Measurements from ENCODE around the gene RYR2. TPM values are rescaled to one million over a fixed set of nuclear protein-coding genes. Genes with fewer than 3 reads are reported as not detected.

RYR2 gene
- total and polyA plus RNA-seq, 2 of the 8 experiments (the other 6 are each of a cell fraction or from before 2014, with no cell fraction given) = 1.3 to 4.4 TPM

- Histone ChIP-seq H3K4me2 (ENCODE audit: insufficient read depth in 1 of 2, low read depth in 2 of 2, low read length in 2 of 2) (no peak overlapping the region), H2BK12ac (ENCODE audit: low read depth, low read length) (no peak overlapping the region), H3K14ac (ENCODE audit: insufficient read length) (no peak overlapping the region), H3K27me3 (replicated peaks in 1 of 4; ENCODE audit: control insufficient read depth in 3 of 4, extremely low read depth in 1 of 4, insufficient read depth in 3 of 4, low read length in 3 of 4) (no peaks in the 10 kb centered on the region), H2AFZ (ENCODE audit: low read length) (no peak overlapping the region), H3K18ac (ENCODE audit: extremely low read depth, low read length) (no peak overlapping the region), H3K27ac (ENCODE audit: low read depth, low read length) (no peak overlapping the region), H2AK5ac (ENCODE audit: low read depth, low read length) (no peak overlapping the region), H2BK120ac (replicated peaks; ENCODE audit: low read depth, low read length) (no peak overlapping the region), H3K4me1 (replicated peaks in 1 of 4; ENCODE audit: control insufficient read depth in 3 of 4, insufficient read depth in 4 of 4, low read length in 3 of 4) (no peaks in the 10 kb centered on the region), H3K4me3 (ENCODE audit: extremely low read depth in 1 of 4, insufficient read depth in 2 of 4, low read depth in 3 of 4, low read length in 4 of 4) (no peak overlapping the region), H3K9me3 (ENCODE audit: insufficient read depth in 2 of 2, low read depth in 1 of 2, low read length in 1 of 2) (peaks cover 0 to 3% of the 10 kb centered on the region in 2 experiments; a peak in 1 of 4 replicates), H3K23me2 (ENCODE audit: low read depth, low read length) (no peaks in the 10 kb centered on the region), H2BK5ac (ENCODE audit: low read depth, low read length) (no peak overlapping the region), H3K79me1 (ENCODE audit: low read depth, low read length) (no peaks in the 10 kb centered on the region), H4K91ac (replicated peaks; ENCODE audit: insufficient read length, low read length) (no peak overlapping the region), H3K36me3 (ENCODE audit: control insufficient read depth in 2 of 4, insufficient read depth in 4 of 4, low read length in 3 of 4) (no peaks in the 10 kb centered on the region), H4K5ac (ENCODE audit: insufficient read length, low read depth, low read length) (no peak overlapping the region), H2BK20ac (ENCODE audit: low read length) (no peak overlapping the region), H3K23ac (ENCODE audit: insufficient read length) (no peak overlapping the region), H4K20me1 (replicated peaks in 1 of 2; ENCODE audit: control insufficient read depth in 1 of 2, insufficient read depth in 2 of 2, low read length in 2 of 2) (no peaks in the 10 kb centered on the region), H4K8ac (ENCODE audit: extremely low read depth, insufficient read depth, low read length) (no peak overlapping the region), H3K4ac (replicated peaks; ENCODE audit: insufficient read length, low read depth, low read length) (no peak overlapping the region), H2BK15ac (ENCODE audit: low read length) (no peak overlapping the region), H3K79me2 (ENCODE audit: control insufficient read depth in 1 of 2, insufficient read depth in 2 of 2, low read length in 2 of 2) (no peaks in the 10 kb centered on the region), H3K56ac (replicated peaks; ENCODE audit: insufficient read length, low read depth, low read length) (no peak overlapping the region), H3K9ac (replicated peaks in 1 of 4; ENCODE audit: extremely low read depth in 1 of 4, low read depth in 3 of 4, low read length in 3 of 4) (no peak overlapping the region)
- ChIA-PET CTCF (ENCODE audit: partially characterized antibody) (interaction anchor here (1.0 kb wide), 1 partner anchor 12 kb away, joined by 4 read pairs; no protein-coding TSS in a partner anchor), POLR2A (ENCODE audit: partially characterized antibody) (no interaction called here)
- DNase-seq (ENCODE audit: low read depth in 1 of 2, low spot score in 2 of 2) (no peak), FAIRE-seq (no peak)
- WGBS, 2 experiments (ENCODE audit: extremely low coverage in 1 of 2, insufficient coverage in 1 of 2, insufficient read length in 1 of 2, insufficient replicate concordance in 2 of 2, low coverage in 1 of 2, low lambda C conversion rate in 2 of 2, missing lambda C conversion rate in 1 of 2) = 76% methylated on average over 2 of the region's 2 CpGs; no CpG with 5 or more reads in 1 of the 2 experiments
- TF ChIP-seq KDM1A (IDR thresholded peaks at IDR 0.05; ENCODE audit: borderline replicate concordance, low read length) (no peak), POLR2A (IDR thresholded peaks at IDR 0.05; ENCODE audit: control extremely low read depth in 1 of 2, low read depth in 2 of 2, low read length in 2 of 2) (no peak), EGR1 (IDR thresholded peaks at IDR 0.05; ENCODE audit: borderline replicate concordance, low read depth, low read length) (no peak), TAF7 (optimal IDR thresholded peaks at IDR 0.05; ENCODE audit: borderline replicate concordance, low read depth, low read length) (no peak), ZNF274 (IDR thresholded peaks at IDR 0.05; ENCODE audit: borderline replicate concordance, extremely low read depth, low read length) (no peak), GTF2F1 (IDR thresholded peaks at IDR 0.05; ENCODE audit: borderline replicate concordance, low read depth, low read length) (no peak), TCF12 (IDR thresholded peaks at IDR 0.05; ENCODE audit: low read depth, low read length) (no peak), HDAC6 (IDR thresholded peaks at IDR 0.05; ENCODE audit: low read depth, low read length) (no peak), CEBPB (IDR thresholded peaks at IDR 0.05; ENCODE audit: low read depth, low read length) (no peak), SP2 (IDR thresholded peaks at IDR 0.05; ENCODE audit: low read length) (no peak), USF2 (IDR thresholded peaks at IDR 0.05; ENCODE audit: low read length) (no peak)
Observed at GRCh38 chr1:237574536-237574935, 532.6 kb downstream of the RYR2 start.
